Activated naive CD8-positive, alpha-beta T cell treated with anti-CD3 and anti-CD28 coated beads, Interleukin-2, amount 50 U/mL, for 24 hours (primary cell): ENCODE results near the gene NBPF4.
"Not testable (repeated sequence)": the region's sequence is repeated elsewhere in the genome, so short reads cannot be mapped to it uniquely, and the experiment has no call there.

Source experiments
- ATAC-seq: fragments of 150-1000 bp; cut with Tn5 transposase; one replicate; pipeline ENCODE4 v1.10.0; 2021
- DNase-seq: peaks from one replicate; pipeline ENCODE4 v3.0.0; 2021
- H3K27ac Mint-ChIP-seq: one replicate; pipeline ENCODE4 v1.8.0; 2021; ENCODE audit warnings: mild to moderate bottlenecking, mixed read lengths
- H3K27me3 Mint-ChIP-seq: one replicate; pipeline ENCODE4 v1.8.0; 2021; ENCODE audit warnings: mixed read lengths
- H3K36me3 Mint-ChIP-seq: one replicate; pipeline ENCODE4 v1.8.0; 2021; ENCODE audit warnings: low read depth, mixed read lengths
- H3K4me1 Mint-ChIP-seq: one replicate; pipeline ENCODE4 v1.8.0; 2021; ENCODE audit warnings: mixed read lengths
- H3K4me3 Mint-ChIP-seq: one replicate; pipeline ENCODE4 v1.8.0; 2021; ENCODE audit warnings: mild to moderate bottlenecking, moderate library complexity, mixed read lengths
- H3K9me3 Mint-ChIP-seq: one replicate; pipeline ENCODE4 v1.8.0; 2021; ENCODE audit warnings: mixed read lengths

The NBPF4 gene

GRCh38 chr1:108217515-108218174, 26.2 kb downstream of the NBPF4 start:
- Mint-ChIP-seq H3K4me1 (peaks cover 16% of the 10 kb centered on the region), H3K27ac (peak overlapping the region; percentile 46)
- not testable (repeated sequence) for ATAC-seq

GRCh38 chr1:108217007-108217406, 26.9 kb downstream of the NBPF4 start:
- H3K36me3 Mint-ChIP-seq, H3K27me3 Mint-ChIP-seq, H3K9me3 Mint-ChIP-seq, DNase-seq: not testable (repeated sequence)
- H3K4me1 Mint-ChIP-seq: peaks cover 16% of the 10 kb centered on the region
- peak; percentile 54 for ATAC-seq
- peak overlapping the region; percentile 46 for H3K27ac Mint-ChIP-seq
- peak overlapping the region; percentile 4 for H3K4me3 Mint-ChIP-seq

More at GRCh38 chr1:108217515-108218174, 26.2 kb downstream of the NBPF4 start:
- not testable (repeated sequence) for H3K36me3 Mint-ChIP-seq, DNase-seq, H3K9me3 Mint-ChIP-seq, H3K27me3 Mint-ChIP-seq
- peak overlapping the region; percentile 4 for H3K4me3 Mint-ChIP-seq

DNA sequence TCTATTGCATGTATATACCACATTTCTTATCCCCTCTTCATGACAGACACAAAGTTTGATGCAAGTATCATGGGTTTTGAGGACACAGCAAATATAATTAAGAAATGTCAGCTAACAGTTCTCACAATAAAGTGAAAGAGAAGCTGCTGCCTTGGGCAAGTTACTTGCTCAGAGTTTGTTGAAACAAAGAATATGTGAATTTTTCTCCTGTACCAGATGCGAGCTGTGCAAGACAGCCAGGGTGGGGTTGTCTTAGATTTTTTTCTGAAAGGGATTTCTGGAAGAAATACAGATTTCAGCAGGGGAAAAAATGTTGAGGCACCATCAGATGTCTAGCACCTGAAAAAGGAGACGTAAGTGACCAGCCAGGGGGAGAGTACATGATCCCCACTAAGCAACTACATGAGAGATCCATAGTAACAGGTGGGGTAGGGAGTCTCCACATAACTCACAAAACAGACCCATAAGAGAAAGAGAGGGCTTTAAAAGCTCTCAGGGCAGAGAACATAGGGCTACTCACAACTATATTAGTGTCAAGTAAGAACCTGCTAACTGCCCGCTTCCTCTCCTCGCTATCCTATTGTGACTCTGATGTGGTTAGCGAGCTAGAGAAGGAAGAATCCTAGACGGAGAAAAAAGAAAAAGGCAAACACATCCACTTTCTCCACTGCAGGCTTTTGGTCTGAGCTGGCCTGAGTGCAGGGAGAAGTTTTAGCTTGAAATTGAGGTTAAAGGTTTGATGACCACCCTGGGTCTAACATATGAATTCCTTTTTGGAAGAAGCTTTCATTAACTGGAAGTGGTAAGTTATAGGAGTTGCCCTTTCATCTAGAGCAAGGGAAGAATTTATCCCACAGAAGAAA, 27.6 kb downstream of the NBPF4 start:
- not testable (repeated sequence) for H3K4me3 Mint-ChIP-seq, H3K9me3 Mint-ChIP-seq, H3K36me3 Mint-ChIP-seq, DNase-seq, H3K27ac Mint-ChIP-seq
- peak; percentile 36 for ATAC-seq
- H3K4me1 Mint-ChIP-seq: peaks cover 17% of the 10 kb centered on the region
- peaks cover 12% of the 10 kb centered on the region for H3K27me3 Mint-ChIP-seq

- not testable (repeated sequence) for ATAC-seq, H3K4me3 Mint-ChIP-seq, DNase-seq
Observed at GRCh38 chr1:108214641-108215465, 29.0 kb downstream of the NBPF4 start.

DNA sequence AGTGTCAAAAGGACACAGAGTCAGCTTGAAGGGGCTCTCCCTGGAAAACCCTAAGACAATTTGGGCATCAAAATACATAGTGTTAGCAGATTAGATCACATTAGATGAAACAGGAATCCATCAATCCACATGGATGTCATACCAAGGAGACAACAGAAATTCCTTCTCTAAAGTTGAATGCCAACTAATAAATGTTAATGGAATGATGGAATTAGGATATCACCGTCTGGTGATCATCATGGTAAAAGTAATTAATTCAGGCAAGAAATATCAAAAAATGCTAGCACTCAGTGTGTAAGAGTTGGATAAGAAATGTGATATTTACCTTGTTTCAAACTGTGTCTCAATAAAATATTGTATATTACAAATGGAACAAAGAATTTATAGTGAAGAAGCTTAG, 32.9 kb downstream of the NBPF4 start:
- ATAC-seq (no peak), DNase-seq (no peak)
- Mint-ChIP-seq H3K36me3 (no peaks in the 10 kb centered on the region), H3K27ac (no peak overlapping the region), H3K27me3 (peaks cover 25% of the 10 kb centered on the region), H3K9me3 (no peaks in the 10 kb centered on the region), H3K4me1 (peaks cover 11% of the 10 kb centered on the region), H3K4me3 (no peak overlapping the region)

More at GRCh38 chr1:108214641-108215465, 29.0 kb downstream of the NBPF4 start:
- H3K4me1 Mint-ChIP-seq: peaks cover 20% of the 10 kb centered on the region
- H3K27me3 Mint-ChIP-seq: peaks cover 16% of the 10 kb centered on the region
- not testable (repeated sequence) for H3K27ac Mint-ChIP-seq, H3K36me3 Mint-ChIP-seq, H3K9me3 Mint-ChIP-seq

DNA sequence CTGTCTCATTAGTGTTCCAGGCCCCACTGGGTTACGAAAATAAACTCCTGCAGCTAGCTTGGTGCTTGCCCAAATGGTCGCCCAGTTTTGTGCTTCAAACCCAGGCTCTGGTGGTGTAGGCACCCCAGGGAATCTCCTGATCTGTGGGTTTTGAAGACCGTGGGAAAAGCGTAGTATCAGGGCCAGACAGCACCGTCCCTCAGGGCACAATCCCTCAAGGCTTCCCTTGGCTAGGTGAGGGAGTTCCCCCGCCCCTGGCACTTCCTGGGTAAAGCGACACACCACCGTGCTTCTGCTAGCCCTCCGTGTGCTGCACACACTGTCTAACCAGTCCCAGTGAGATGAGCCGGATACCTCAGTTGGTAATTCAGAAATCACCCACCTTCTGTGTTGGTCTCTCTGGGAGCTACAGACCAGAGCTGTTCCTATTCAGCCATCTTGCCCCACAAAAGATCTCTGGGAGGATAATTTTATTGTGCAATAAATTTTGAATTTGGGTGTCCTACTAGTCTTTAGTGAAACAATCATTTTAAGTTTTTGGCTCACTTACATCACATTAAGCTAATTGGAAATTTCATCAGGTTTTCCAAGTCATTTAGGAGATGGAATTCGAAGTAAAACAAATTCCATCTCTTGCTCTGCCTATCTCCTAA, 34.3 kb downstream of the NBPF4 start:
- Mint-ChIP-seq H3K4me1 (peaks cover 10% of the 10 kb centered on the region), H3K27me3 (peaks cover 23% of the 10 kb centered on the region), H3K9me3 (no peaks in the 10 kb centered on the region), H3K27ac (no peak overlapping the region), H3K36me3 (no peaks in the 10 kb centered on the region), H3K4me3 (no peak overlapping the region)
- DNase-seq (peak; percentile 19), ATAC-seq (peak; percentile 82)

GRCh38 chr1:108208724-108209446, 35.0 kb downstream of the NBPF4 start:
- no peaks in the 10 kb centered on the region for H3K36me3 Mint-ChIP-seq
- peaks cover 23% of the 10 kb centered on the region for H3K27me3 Mint-ChIP-seq
- DNase-seq (no peak), ATAC-seq (no peak)
- H3K27ac Mint-ChIP-seq: no peak overlapping the region
- H3K4me1 Mint-ChIP-seq: peaks cover 10% of the 10 kb centered on the region
- H3K9me3 Mint-ChIP-seq: no peaks in the 10 kb centered on the region
- no peak overlapping the region for H3K4me3 Mint-ChIP-seq

DNA sequence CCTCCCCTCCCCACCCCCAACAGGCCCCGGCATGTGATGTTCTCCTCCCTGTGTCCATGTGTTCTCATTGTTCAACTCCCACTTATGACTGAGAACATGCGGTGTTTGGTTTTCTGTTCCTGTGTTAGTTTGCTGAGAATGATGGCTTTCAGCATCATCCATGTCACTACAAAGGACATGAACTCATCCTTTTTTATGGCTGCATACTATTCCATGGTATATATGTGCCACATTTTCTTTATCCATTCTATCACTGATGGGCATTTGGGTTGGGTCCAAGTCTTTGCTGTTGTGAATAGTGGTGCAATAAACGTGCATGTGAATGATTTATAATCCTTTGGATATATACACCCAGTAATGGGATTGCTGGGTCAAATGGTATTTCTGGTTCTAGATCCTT, 40.3 kb downstream of the NBPF4 start:
- Mint-ChIP-seq H3K4me1 (peaks cover 18% of the 10 kb centered on the region), H3K27me3 (peaks cover 10% of the 10 kb centered on the region)
- H3K4me3 Mint-ChIP-seq, H3K36me3 Mint-ChIP-seq, H3K9me3 Mint-ChIP-seq, H3K27ac Mint-ChIP-seq, DNase-seq, ATAC-seq: not testable (repeated sequence)

GRCh38 chr1:108201687-108202086, 42.2 kb downstream of the NBPF4 start:
- ATAC-seq (no peak), DNase-seq (no peak)
- H3K9me3 Mint-ChIP-seq: no peaks in the 10 kb centered on the region
- peaks cover 3% of the 10 kb centered on the region for H3K27me3 Mint-ChIP-seq
- no peaks in the 10 kb centered on the region for H3K36me3 Mint-ChIP-seq
- no peak overlapping the region for H3K4me3 Mint-ChIP-seq
- H3K4me1 Mint-ChIP-seq: peaks cover 21% of the 10 kb centered on the region
- no peak overlapping the region for H3K27ac Mint-ChIP-seq

DNA sequence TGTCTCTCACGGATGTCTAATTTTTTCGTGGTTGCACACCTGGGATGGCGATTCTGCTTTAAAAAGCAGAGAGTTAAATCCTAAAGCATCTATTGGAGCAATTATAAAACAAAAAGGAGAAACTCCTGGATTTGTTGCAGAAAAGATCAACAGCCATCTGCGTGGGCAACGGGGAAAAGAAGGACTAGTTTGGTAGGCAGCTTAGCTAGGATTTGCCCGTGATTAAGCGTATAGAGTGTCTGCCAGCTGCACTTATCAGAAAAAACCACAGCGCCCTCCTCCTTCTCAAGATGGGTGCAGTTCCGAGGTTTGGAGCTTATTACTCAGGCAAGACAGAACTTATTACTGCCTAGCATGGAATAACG, 43.2 kb downstream of the NBPF4 start:
- H3K27ac Mint-ChIP-seq: peak overlapping the region; percentile 50
- peaks cover 21% of the 10 kb centered on the region for H3K4me1 Mint-ChIP-seq
- ATAC-seq (peak; percentile 69), DNase-seq (peak; percentile 40)
- H3K36me3 Mint-ChIP-seq: no peaks in the 10 kb centered on the region
- no peaks in the 10 kb centered on the region for H3K27me3 Mint-ChIP-seq
- peak overlapping the region; percentile 85 for H3K4me3 Mint-ChIP-seq
- H3K9me3 Mint-ChIP-seq: no peaks in the 10 kb centered on the region

DNA sequence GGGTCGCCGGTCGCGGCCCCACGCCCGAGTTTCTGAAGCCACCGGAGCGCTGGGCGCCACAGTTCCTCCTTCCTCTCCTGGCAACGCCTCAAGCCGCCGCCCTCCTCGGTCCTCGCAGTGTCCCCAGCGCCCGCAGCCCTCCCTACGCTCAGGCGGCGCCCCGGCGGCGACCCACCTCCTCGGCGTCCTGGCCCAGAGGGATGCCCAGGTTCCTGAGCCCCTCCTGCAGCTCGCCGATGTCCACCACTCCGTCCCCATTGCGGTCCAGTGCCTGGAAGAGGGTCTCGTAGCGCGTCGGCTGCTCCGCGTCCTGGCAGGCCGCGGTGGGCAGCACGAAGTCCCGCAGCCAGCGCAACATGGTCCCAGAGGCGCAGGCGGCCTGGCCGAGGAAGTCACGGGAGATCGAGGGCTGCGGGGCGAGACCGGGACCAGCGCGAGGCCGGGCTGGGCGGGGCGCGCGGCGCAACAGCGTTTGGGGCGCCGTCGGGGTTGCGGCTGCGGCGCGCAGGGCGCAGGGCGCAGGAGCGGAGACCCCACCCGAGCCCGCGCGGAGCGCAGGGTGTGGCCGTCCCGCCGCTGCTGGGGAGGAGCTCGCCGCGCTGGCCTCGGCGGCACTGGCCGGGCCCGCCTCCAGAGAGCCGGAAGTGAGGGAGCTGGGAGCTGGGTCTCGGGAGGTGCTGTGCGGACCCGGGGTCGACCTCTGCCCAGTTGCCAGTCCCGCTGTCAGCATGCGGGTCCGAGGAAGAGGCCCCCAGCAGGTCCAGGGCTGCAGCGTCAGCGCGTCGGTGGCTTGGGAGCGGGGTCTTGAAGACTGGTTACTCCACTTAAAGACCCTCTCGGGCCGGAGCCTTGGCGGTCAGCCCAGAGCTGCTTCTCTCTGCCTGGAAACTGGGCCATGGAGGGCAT, 43.8 kb downstream of the NBPF4 start, which contains the start of gene SLC25A24:
Gene SLC25A24 (minus strand): TSS at position 563 of the 906 bp plus-strand sequence. CDS start 205 bp downstream, at position 358.
- ATAC-seq: peak; percentile 99
- H3K27me3 Mint-ChIP-seq: no peaks in the 10 kb centered on the region
- peak within 1 kb of the TSS; percentile 80 for H3K27ac Mint-ChIP-seq
- DNase-seq: peak; percentile 78
- H3K36me3 Mint-ChIP-seq: peaks cover 3% of the 10 kb centered on the region
- no peaks in the 10 kb centered on the region for H3K9me3 Mint-ChIP-seq
- peaks cover 21% of the 10 kb centered on the region for H3K4me1 Mint-ChIP-seq
- peak within 1 kb of the TSS; percentile 85 for H3K4me3 Mint-ChIP-seq

DNA sequence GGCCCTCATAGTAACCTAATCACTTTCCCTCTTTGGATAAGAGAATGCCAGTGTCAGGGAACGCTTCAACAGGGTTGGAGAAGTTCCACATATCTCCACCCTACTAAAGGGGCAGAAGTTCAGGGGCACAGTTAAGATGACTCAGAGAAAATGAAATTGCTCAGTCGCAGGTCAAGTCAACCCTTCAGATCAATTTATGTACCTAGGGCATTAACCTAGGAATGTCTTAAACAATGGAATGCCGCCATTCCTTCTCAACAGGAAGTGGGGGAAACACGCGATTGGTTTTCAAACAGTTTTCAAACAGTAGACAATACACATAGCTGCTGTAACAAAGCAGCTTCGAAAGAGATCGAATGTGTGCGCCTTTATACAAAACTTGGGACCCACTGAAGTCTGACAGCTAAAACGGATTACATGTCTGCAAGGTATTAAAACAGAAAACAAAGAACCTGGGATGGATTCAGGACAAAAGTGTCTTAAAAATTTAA, 44.6 kb downstream of the NBPF4 start:
- Mint-ChIP-seq H3K9me3 (no peaks in the 10 kb centered on the region), H3K4me3 (peak overlapping the region; percentile 85), H3K36me3 (peaks cover 5% of the 10 kb centered on the region), H3K27ac (peak overlapping the region; percentile 80), H3K27me3 (no peaks in the 10 kb centered on the region), H3K4me1 (peaks cover 21% of the 10 kb centered on the region)
- no peak for DNase-seq
- no peak for ATAC-seq
